IMR-90 (cell line): ENCODE results near the gene CCN2. TPM values are rescaled to one million over a fixed set of nuclear protein-coding genes. Genes with fewer than 3 reads are reported as not detected.
"Not testable (repeated sequence)": the region's sequence is repeated elsewhere in the genome, so short reads cannot be mapped to it uniquely, and the experiment has no call there.

Source experiments
- ATAC-seq: fragments of 200-7000 bp; cut with Tn5 transposase; 2 replicates; pipeline ENCODE4 v1.9.1; 2020; ENCODE audit warnings: low read depth, mild to moderate bottlenecking, moderate library complexity
- BruUV-seq: library from RNA; stranded (reverse); fragments of 400-500 nt; replicated peaks from 2 replicates; lab custom pipeline; 2021; lab: Mats Ljungman, UMichigan
- CTCF ChIA-PET: fragments of 300-600 bp; formaldehyde crosslinking; extraction: SDS; loops from one replicate; lab custom pipeline; 2021; ENCODE audit warnings: antibody characterized with exemption; lab: Yijun Ruan, JAX
- POLR2A ChIA-PET: fragments of 300-600 bp; sonication (Branson Sonifier 250); formaldehyde crosslinking; loops from one replicate; lab custom pipeline; 2022; ENCODE audit warnings: antibody characterized with exemption; ENCODE audit not compliant: unreplicated experiment; lab: Charles Lee
- DNase-seq: peaks from one replicate; pipeline ENCODE4 v3.0.0; 2013
- H2AFZ ChIP-seq: replicated peaks from 2 replicates; pipeline ENCODE3; 2013; ENCODE audit warnings: low read length, mild to moderate bottlenecking; ENCODE audit not compliant: poor library complexity
- H2AK5ac ChIP-seq: 2 replicates; pipeline ENCODE4 v1.6.1; 2013; ENCODE audit warnings: low read depth, low read length, inconsistent platforms
- H2AK9ac ChIP-seq: replicated peaks from 2 replicates; pipeline ENCODE3; 2013; ENCODE audit warnings: mild to moderate bottlenecking, low read depth, low read length, moderate library complexity; ENCODE audit not compliant: poor library complexity
- H2BK120ac ChIP-seq: 2 replicates; pipeline ENCODE4 v1.6.1; 2013; ENCODE audit warnings: low read depth, low read length, inconsistent platforms
- H2BK15ac ChIP-seq: 3 replicates; pipeline ENCODE4 v1.6.1; 2013; ENCODE audit warnings: low read depth, low read length, inconsistent platforms
- H2BK20ac ChIP-seq: 2 replicates; pipeline ENCODE4 v1.6.1; 2013; ENCODE audit warnings: low read depth, mild to moderate bottlenecking, inconsistent platforms, low read length, moderate library complexity
- H2BK5ac ChIP-seq: 2 replicates; pipeline ENCODE4 v1.6.1; 2013; ENCODE audit warnings: mild to moderate bottlenecking, low read depth, low read length, inconsistent platforms; ENCODE audit not compliant: poor library complexity, severe bottlenecking
- H3K14ac ChIP-seq: replicated peaks from 2 replicates; pipeline ENCODE4 v1.6.1; 2013; ENCODE audit warnings: low read depth, low read length, inconsistent platforms
- H3K18ac ChIP-seq: 2 replicates; pipeline ENCODE4 v1.6.1; 2013; ENCODE audit warnings: low read depth, low read length, control low read depth
- H3K23ac ChIP-seq: 2 replicates; pipeline ENCODE4 v1.6.1; 2013; ENCODE audit warnings: low read depth, low read length, inconsistent platforms
- H3K27ac ChIP-seq: 2 replicates; pipeline ENCODE4 v1.5.1; 2013; ENCODE audit warnings: mild to moderate bottlenecking, control low read depth, low read length; ENCODE audit not compliant: insufficient read depth
- H3K27me3 ChIP-seq: 2 replicates; pipeline ENCODE4 v1.6.1; 2013; ENCODE audit warnings: low read length; ENCODE audit not compliant: control insufficient read depth, insufficient read depth
- H3K36me3 ChIP-seq: 2 replicates; pipeline ENCODE4 v1.6.1; 2013; ENCODE audit warnings: low read length, mixed read lengths; ENCODE audit not compliant: control insufficient read depth, insufficient read depth
- H3K4ac ChIP-seq: 2 replicates; pipeline ENCODE4 v1.6.1; 2013; ENCODE audit warnings: low read depth, low read length, inconsistent platforms
- H3K4me1 ChIP-seq: 2 replicates; pipeline ENCODE4 v1.6.1; 2013; ENCODE audit warnings: low read length, mixed read lengths; ENCODE audit not compliant: control insufficient read depth, insufficient read depth
- H3K4me2 ChIP-seq: 2 replicates; pipeline ENCODE4 v1.6.1; 2013; ENCODE audit warnings: low read depth, mild to moderate bottlenecking, control low read depth, low read length, moderate library complexity
- H3K4me3 ChIP-seq: 2 replicates; pipeline ENCODE4 v1.5.1; 2013; ENCODE audit warnings: low read depth, mild to moderate bottlenecking, control low read depth, low read length, moderate library complexity; ENCODE audit not compliant: insufficient read depth
- H3K56ac ChIP-seq: 2 replicates; pipeline ENCODE4 v1.6.1; 2013; ENCODE audit warnings: low read length, inconsistent platforms; ENCODE audit not compliant: insufficient read depth; ENCODE audit errors: extremely low read depth
- H3K79me1 ChIP-seq, 2 experiments: 2 replicates each; pipeline ENCODE4 v1.6.1; 2013; ENCODE audit warnings: low read length in 2 of 2, inconsistent platforms in 1 of 2, low read depth in 1 of 2
- H3K9ac ChIP-seq: 2 replicates; pipeline ENCODE4 v1.6.1; 2013; ENCODE audit warnings: low read depth, low read length, control low read depth
- H3K9me1 ChIP-seq: 2 replicates; pipeline ENCODE4 v1.6.1; 2013; ENCODE audit warnings: low read length, inconsistent platforms; ENCODE audit not compliant: insufficient read depth
- H3K9me3 ChIP-seq: 2 replicates; pipeline ENCODE4 v1.6.1; 2013; ENCODE audit warnings: low read length; ENCODE audit not compliant: control insufficient read depth, insufficient read depth
- H4K20me1 ChIP-seq: 2 replicates; pipeline ENCODE4 v1.6.1; 2013; ENCODE audit warnings: low read length, inconsistent platforms; ENCODE audit not compliant: insufficient read depth
- H4K5ac ChIP-seq: 2 replicates; pipeline ENCODE4 v1.6.1; 2013; ENCODE audit warnings: mild to moderate bottlenecking, low read depth, low read length, control low read depth
- H4K8ac ChIP-seq, 2 experiments: 2 replicates each; pipeline ENCODE4 v1.6.1; 2013; ENCODE audit warnings: low read depth in 2 of 2, low read length in 2 of 2, control low read depth in 1 of 2, inconsistent platforms in 1 of 2
- H4K91ac ChIP-seq: 2 replicates; pipeline ENCODE4 v1.6.1; 2013; ENCODE audit warnings: low read depth, low read length, inconsistent platforms; ENCODE audit not compliant: insufficient read depth
- WGBS, 2 experiments: methylation state at CpG; one replicate each; pipeline versions ENCODE4 v1.1.5 to v1.1.7; 2013; ENCODE audit warnings: missing lambda C conversion rate in 2 of 2; ENCODE audit not compliant: insufficient read length in 1 of 2; ENCODE audit errors: extremely low coverage in 2 of 2; 5-methylcytosine and 5-hydroxymethylcytosine counted together
- dilution Hi-C: fragments of 300-500 bp; cut with HindIII; formaldehyde crosslinking; loops from one replicate; pipeline ENCODE4 v1.14.3; 2018; ENCODE audit warnings: low sequenced_read_pairs; ENCODE audit not compliant: unreplicated experiment
- in situ Hi-C: fragments of 300-500 bp; cut with MboI; formaldehyde crosslinking; loops from 3 replicates; pipeline ENCODE4 v1.14.3; 2019; ENCODE audit warnings: low sequenced_read_pairs, inconsistent platforms, mixed read lengths
- intact Hi-C: fragments of 100-400 bp; cut with micrococcal nuclease; formaldehyde crosslinking; loops from 2 replicates; pipeline ENCODE4 v1.10.0; 2022
- polyA plus RNA-seq, 3 experiments: library from polyadenylated mRNA; depleted of rRNA; stranded (reverse); fragments of >200 nt; gene quantifications; 2 replicates each; pipeline ENCODE4 v1.2.3, GENCODE V29; 2012; ENCODE audit warnings: low replicate concordance in 1 of 3
- total RNA-seq: library from RNA; depleted of rRNA; stranded (reverse); fragments of >200 nt; gene quantifications from 2 replicates; pipeline ENCODE4 v1.2.3, GENCODE V29; 2012

CCN2 gene
- total and polyA plus RNA-seq, 2 of the 4 experiments (the other 2 are of a cell fraction), result 148 to 1,205 TPM

GRCh38 chr6:131916091-131916796 is 34.9 kb downstream of the CCN2 start:
- BruUV-seq, H3K9me1 ChIP-seq, H3K9ac ChIP-seq, ATAC-seq, H3K4me3 ChIP-seq, H2AFZ ChIP-seq, H4K5ac ChIP-seq, H3K36me3 ChIP-seq, H3K4me2 ChIP-seq, H4K91ac ChIP-seq, H4K8ac ChIP-seq, H3K4me1 ChIP-seq, H3K14ac ChIP-seq, H2AK9ac ChIP-seq, H3K27me3 ChIP-seq, intact Hi-C loops, dilution Hi-C loops, H3K56ac ChIP-seq, H2BK5ac ChIP-seq, H3K9me3 ChIP-seq, POLR2A ChIA-PET, DNase-seq, H3K79me1 ChIP-seq, H3K18ac ChIP-seq, H2BK15ac ChIP-seq, H2BK20ac ChIP-seq, H3K23ac ChIP-seq, H4K20me1 ChIP-seq, H2BK120ac ChIP-seq, H3K27ac ChIP-seq: not testable (repeated sequence)
- no CpG with 5 or more reads among the region's 2 CpGs for WGBS, 2 experiments
- in situ Hi-C loops, result loop anchor here (5.0 kb wide), 1 partner anchor 566 kb away; no protein-coding TSS in a partner anchor
- CTCF ChIA-PET, result interaction anchor here (0.5 to 2.0 kb wide), 10 partner anchors 9 to 382 kb away, joined by 3 to 11 read pairs (median 5); no protein-coding TSS in a partner anchor
- H2AK5ac ChIP-seq, result peak overlapping the region; percentile 47; the same call in 1 of the 2 replicates
- H3K4ac ChIP-seq, result 0 out of 2 replicates have a peak overlapping the region, but pooled peaks have one; percentile 10
